ENCODE results near the gene TRIM71. TPM values are rescaled to one million over a fixed set of nuclear protein-coding genes. Genes with fewer than 3 reads are reported as not detected.
A peak's percentile ranks its signal among the peaks of the same experiment; 100 is the strongest.

TRIM71 gene
- polyA plus RNA-seq, 3 donors, result 0.02 to 0.33 (median 0.06) TPM

DNA sequence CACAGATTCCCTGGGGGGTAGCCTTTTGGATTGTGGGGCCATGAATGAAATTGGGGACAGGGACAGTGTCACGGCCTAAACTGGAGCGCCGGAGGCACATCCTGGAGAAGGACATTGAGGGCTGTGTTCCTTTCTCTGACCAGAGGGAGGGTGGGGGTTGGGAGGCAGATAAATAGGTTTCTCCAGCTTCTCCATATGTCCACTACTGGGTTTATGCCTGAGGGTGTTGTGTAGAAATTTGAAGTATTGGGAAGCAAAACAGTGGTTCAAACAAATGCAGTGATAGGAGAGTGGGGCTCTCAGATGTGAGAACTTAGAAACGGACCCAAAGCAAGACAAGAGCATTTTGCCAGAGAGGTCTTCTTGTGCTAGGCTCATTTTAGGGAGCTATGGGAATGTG, 34.3 kb downstream of the TRIM71 start:
- Histone ChIP-seq H3K4me3 (replicated peaks in 1 of 3; ENCODE audit: low read depth in 2 of 3, low read length in 3 of 3) (no peak overlapping the region), H3K79me2 (ENCODE audit: insufficient read depth, low read length) (peaks cover 19% of the 10 kb centered on the region), H3K9ac (ENCODE audit: insufficient read depth, low read length, poor library complexity, severe bottlenecking) (no peak overlapping the region), H3K27me3 (ENCODE audit: control insufficient read depth in 2 of 2, insufficient read depth in 2 of 2, low read length in 2 of 2) (no peaks in the 10 kb centered on the region), H3K36me3 (replicated peaks in 1 of 2; ENCODE audit: control insufficient read depth in 1 of 2, insufficient read depth in 2 of 2, low read length in 2 of 2) (no peaks in the 10 kb centered on the region), H3K9me3 (replicated peaks in 1 of 2; ENCODE audit: control insufficient read depth in 1 of 2, insufficient read depth in 1 of 2, low read length in 2 of 2) (no peaks in the 10 kb centered on the region), H2AFZ (ENCODE audit: insufficient read depth, low read depth, low read length, poor library complexity, severe bottlenecking) (no peak overlapping the region), H3K4me1 (ENCODE audit: control insufficient read depth in 1 of 2, insufficient read depth in 2 of 2, low read length in 2 of 2) (peaks cover 8 to 17% of the 10 kb centered on the region in 2 donors), H4K20me1 (ENCODE audit: insufficient read depth, low read length) (no peaks in the 10 kb centered on the region), H3K4me2 (replicated peaks; ENCODE audit: extremely low read depth, low read length, poor library complexity, severe bottlenecking) (no peak overlapping the region), H3K27ac (ENCODE audit: low read depth in 1 of 2, low read length in 2 of 2) (no peak overlapping the region)
- no peaks in the 10 kb centered on the region for H3K36me3 Mint-ChIP-seq
- no peak overlapping the region for H3K27ac Mint-ChIP-seq
- H3K4me3 Mint-ChIP-seq, result no peak overlapping the region
- peaks cover 0 to 6% (median 2%) of the 10 kb centered on the region in 3 donors for H3K27me3 Mint-ChIP-seq (ENCODE audit: low read depth in 3 of 3)
- intact Hi-C loops (cut with micrococcal nuclease), result no loop called here
- 100% methylated on average over 1 of the region's 4 CpGs for WGBS (ENCODE audit: insufficient coverage)
- peaks cover 30% of the 10 kb centered on the region for H3K4me1 Mint-ChIP-seq
- TF ChIP-seq CTCF (IDR thresholded peaks at IDR 0.05), result no peak
- no peak for DNase-seq
- H3K9me3 Mint-ChIP-seq, result peaks cover 0 to 2% (median 0%) of the 10 kb centered on the region in 7 donors

DNA sequence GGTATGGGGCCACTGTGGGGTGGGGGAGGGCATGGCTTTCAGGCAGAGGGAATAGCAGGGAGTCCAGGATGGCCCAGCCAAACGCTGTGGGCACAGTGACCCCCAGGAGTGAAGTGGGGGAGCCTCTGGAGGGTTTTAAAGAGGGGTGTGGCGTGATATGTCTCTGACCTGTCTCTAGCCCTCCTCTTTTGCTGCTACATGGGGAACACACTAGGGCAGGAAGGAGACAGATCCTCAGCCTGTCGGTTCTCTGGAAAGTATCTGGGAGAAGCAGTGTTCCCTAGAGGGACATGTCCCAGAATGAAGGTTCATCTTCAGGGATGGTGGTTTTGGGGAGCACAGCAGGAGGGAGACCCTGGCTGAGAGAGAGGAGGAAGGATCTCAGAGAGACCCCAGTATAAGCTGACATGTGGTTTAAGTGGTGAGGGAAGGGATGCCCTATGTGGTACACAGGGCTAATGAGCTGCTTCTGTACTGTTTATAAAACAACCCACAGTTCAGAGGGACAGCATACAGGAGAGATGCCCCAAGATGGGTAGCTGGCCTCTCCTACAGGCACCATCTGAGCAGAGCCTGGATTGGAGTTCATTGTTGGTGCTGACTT, 37.7 kb downstream of the TRIM71 start:
- TF ChIP-seq CTCF (IDR thresholded peaks at IDR 0.05), result no peak
- peaks cover 13 to 27% of the 10 kb centered on the region in 2 donors for H3K4me1 ChIP-seq (ENCODE audit: control insufficient read depth in 1 of 2, insufficient read depth in 2 of 2, low read length in 2 of 2)
- H3K27ac ChIP-seq (ENCODE audit: low read depth in 1 of 2, low read length in 2 of 2), result no peak overlapping the region
- Mint-ChIP-seq H3K4me3 (no peak overlapping the region), H3K4me1 (peaks cover 40% of the 10 kb centered on the region), H3K27ac (peak overlapping the region in 1 of 7 donors; percentile 59), H3K9me3 (peaks cover 0 to 2% (median 0%) of the 10 kb centered on the region in 7 donors), H3K27me3 (ENCODE audit: low read depth in 3 of 3) (peaks cover 0 to 6% (median 2%) of the 10 kb centered on the region in 3 donors), H3K36me3 (no peaks in the 10 kb centered on the region)
- no peak overlapping the region for H2AFZ ChIP-seq (ENCODE audit: insufficient read depth, low read depth, low read length, poor library complexity, severe bottlenecking)
- no peak overlapping the region for H3K4me3 ChIP-seq (replicated peaks in 1 of 3; ENCODE audit: low read depth in 2 of 3, low read length in 3 of 3)
- intact Hi-C loops (cut with micrococcal nuclease), result no loop called here
- no peaks in the 10 kb centered on the region for H3K27me3 ChIP-seq (ENCODE audit: control insufficient read depth in 2 of 2, insufficient read depth in 2 of 2, low read length in 2 of 2)
- H3K79me2 ChIP-seq (ENCODE audit: insufficient read depth, low read length), result peaks cover 10% of the 10 kb centered on the region
- 79% methylated on average over 3 of the region's 3 CpGs for WGBS (ENCODE audit: insufficient coverage)
- no peaks in the 10 kb centered on the region for H3K9me3 ChIP-seq (replicated peaks in 1 of 2; ENCODE audit: control insufficient read depth in 1 of 2, insufficient read depth in 1 of 2, low read length in 2 of 2)
- no peak overlapping the region for H3K4me2 ChIP-seq (replicated peaks; ENCODE audit: extremely low read depth, low read length, poor library complexity, severe bottlenecking)
- H3K36me3 ChIP-seq (replicated peaks in 1 of 2; ENCODE audit: control insufficient read depth in 1 of 2, insufficient read depth in 2 of 2, low read length in 2 of 2), result no peaks in the 10 kb centered on the region
- H4K20me1 ChIP-seq (ENCODE audit: insufficient read depth, low read length), result no peaks in the 10 kb centered on the region
- no peak for DNase-seq
- no peak overlapping the region for H3K9ac ChIP-seq (ENCODE audit: insufficient read depth, low read length, poor library complexity, severe bottlenecking)

Data from CD14-positive monocyte (primary cell).